Vagina (tissue), 2 donors: ENCODE measurements around the gene ROPN1L.

Experiments used
- CTCF ChIP-seq, 3 experiments: fragments of 450-650 bp in 2 of 3; fragments of 200-600 bp in 1 of 3; sonication (generic) in 1 of 3; IDR thresholded peaks; one replicate each; pipeline ENCODE4 v1.5.1; 2017 to 2019; ENCODE audit warnings: antibody characterized with exemption in 3 of 3, mild to moderate bottlenecking in 2 of 3, moderate library complexity in 2 of 3
- POLR2A ChIP-seq, 2 donors: fragments of 450-650 bp; IDR thresholded peaks; one replicate each; pipeline ENCODE4 v1.6.1; 2017; ENCODE audit warnings: antibody characterized with exemption in 2 of 2, mild to moderate bottlenecking in 2 of 2, moderate library complexity in 2 of 2
- POLR2AphosphoS5 ChIP-seq, 2 donors: sonication (generic); formaldehyde crosslinking; IDR thresholded peaks; one replicate each; pipeline ENCODE4 v1.9.0; 2017; ENCODE audit warnings: antibody characterized with exemption in 2 of 2, mild to moderate bottlenecking in 2 of 2, low read depth in 1 of 2; ENCODE audit not compliant: insufficient read depth in 1 of 2

- TF ChIP-seq CTCF (IDR thresholded peaks at IDR 0.05), result no peak
- TF ChIP-seq POLR2AphosphoS5 (IDR thresholded peaks at IDR 0.05; ENCODE audit: insufficient read depth in 1 of 2, low read depth in 1 of 2), result no peak
- TF ChIP-seq POLR2A (IDR thresholded peaks at IDR 0.05), result no peak
These were observed 35.2 kb downstream of the ROPN1L start for GRCh38 chr5:10476878-10477277.
